ENCODE measurements around the gene S100A1.

S100A1 gene

GRCh38 chr1:153655333-153655732 is 27.1 kb downstream of the S100A1 start:
- Histone ChIP-seq H3K4me2 (ENCODE audit: low read depth, low read length, poor library complexity, severe bottlenecking) (no peak overlapping the region), H3K9me3 (ENCODE audit: insufficient read depth, low read depth, low read length) (no peaks in the 10 kb centered on the region), H3K9me2 (replicated peaks; ENCODE audit: low read depth, low read length) (no peaks in the 10 kb centered on the region), H3K9ac (ENCODE audit: low read depth, low read length, poor library complexity, severe bottlenecking) (no peak overlapping the region), H3K4me3 (ENCODE audit: low read length, poor library complexity, severe bottlenecking) (no peak overlapping the region), H3K27me3 (ENCODE audit: insufficient read depth, low read length, poor library complexity, severe bottlenecking) (no peaks in the 10 kb centered on the region), H3K79me2 (ENCODE audit: insufficient read depth, low read length) (peaks cover 12% of the 10 kb centered on the region), H3F3A (ENCODE audit: low read depth) (no peaks in the 10 kb centered on the region), H3K4me1 (ENCODE audit: insufficient read depth, low read length, poor library complexity, severe bottlenecking) (no peaks in the 10 kb centered on the region), H3K36me3 (ENCODE audit: insufficient read depth, low read length) (no peaks in the 10 kb centered on the region), H2AFZ (ENCODE audit: low read length) (no peak overlapping the region), H4K20me1 (ENCODE audit: insufficient read depth, low read length, poor library complexity, severe bottlenecking) (peaks cover 7% of the 10 kb centered on the region)
- TF ChIP-seq CTCF (conservative IDR thresholded peaks at IDR 0.05; ENCODE audit: low read length) (no peak), EZH2phosphoT487 (IDR thresholded peaks at IDR 0.05; ENCODE audit: borderline replicate concordance) (no peak)

- no peaks in the 10 kb centered on the region for H3K27me3 ChIP-seq (ENCODE audit: insufficient read depth, low read length, poor library complexity, severe bottlenecking)
- H3K4me2 ChIP-seq (ENCODE audit: low read depth, low read length, poor library complexity, severe bottlenecking) = peak within 1 kb of the TSS; percentile 95
- H4K20me1 ChIP-seq (ENCODE audit: insufficient read depth, low read length, poor library complexity, severe bottlenecking) = peaks cover 31% of the 10 kb centered on the region
- H3K9ac ChIP-seq (ENCODE audit: low read depth, low read length, poor library complexity, severe bottlenecking) = peak within 1 kb of the TSS; percentile 75
- peaks cover 35% of the 10 kb centered on the region for H3K79me2 ChIP-seq (ENCODE audit: insufficient read depth, low read length)
- peak within 1 kb of the TSS; percentile 95 for H2AFZ ChIP-seq (ENCODE audit: low read length)
- no peaks in the 10 kb centered on the region for H3K9me3 ChIP-seq (ENCODE audit: insufficient read depth, low read depth, low read length)
- peaks cover 23% of the 10 kb centered on the region for H3F3A ChIP-seq (ENCODE audit: low read depth)
- H3K4me1 ChIP-seq (ENCODE audit: insufficient read depth, low read length, poor library complexity, severe bottlenecking) = no peaks in the 10 kb centered on the region
- peak within 1 kb of the TSS; percentile 88 for H3K4me3 ChIP-seq (ENCODE audit: low read length, poor library complexity, severe bottlenecking)
- TF ChIP-seq EZH2phosphoT487 (IDR thresholded peaks at IDR 0.05; ENCODE audit: borderline replicate concordance) = no peak
- TF ChIP-seq CTCF (conservative IDR thresholded peaks at IDR 0.05; ENCODE audit: low read length) = no peak
- H3K9me2 ChIP-seq (replicated peaks; ENCODE audit: low read depth, low read length) = no peaks in the 10 kb centered on the region
- peaks cover 28% of the 10 kb centered on the region for H3K36me3 ChIP-seq (ENCODE audit: insufficient read depth, low read length)
Observed at GRCh38 chr1:153658400-153659174, 30.4 kb downstream of the S100A1 start, which contains the start of gene SNAPIN. TSS of gene SNAPIN (plus strand) at chr1:153658703. CDS start at chr1:153658744, 41 bp downstream.

- TF ChIP-seq EZH2phosphoT487 (IDR thresholded peaks at IDR 0.05; ENCODE audit: borderline replicate concordance) (no peak), CTCF (conservative IDR thresholded peaks at IDR 0.05; ENCODE audit: low read length) (no peak)
- no peaks in the 10 kb centered on the region for H3K9me3 ChIP-seq (ENCODE audit: insufficient read depth, low read depth, low read length)
- no peaks in the 10 kb centered on the region for H3K27me3 ChIP-seq (ENCODE audit: insufficient read depth, low read length, poor library complexity, severe bottlenecking)
- H3K4me3 ChIP-seq (ENCODE audit: low read length, poor library complexity, severe bottlenecking) = peak overlapping the region; percentile 88
- H3K9ac ChIP-seq (ENCODE audit: low read depth, low read length, poor library complexity, severe bottlenecking) = peak overlapping the region; percentile 75
- H3K79me2 ChIP-seq (ENCODE audit: insufficient read depth, low read length) = peaks cover 39% of the 10 kb centered on the region
- H3F3A ChIP-seq (ENCODE audit: low read depth) = peaks cover 24% of the 10 kb centered on the region
- peak overlapping the region; percentile 95 for H2AFZ ChIP-seq (ENCODE audit: low read length)
- H3K36me3 ChIP-seq (ENCODE audit: insufficient read depth, low read length) = peaks cover 33% of the 10 kb centered on the region
- H4K20me1 ChIP-seq (ENCODE audit: insufficient read depth, low read length, poor library complexity, severe bottlenecking) = peaks cover 36% of the 10 kb centered on the region
- no peaks in the 10 kb centered on the region for H3K9me2 ChIP-seq (replicated peaks; ENCODE audit: low read depth, low read length)
- H3K4me1 ChIP-seq (ENCODE audit: insufficient read depth, low read length, poor library complexity, severe bottlenecking) = no peaks in the 10 kb centered on the region
- H3K4me2 ChIP-seq (ENCODE audit: low read depth, low read length, poor library complexity, severe bottlenecking) = peak overlapping the region; percentile 95
Observed at GRCh38 chr1:153659175-153659534, 30.9 kb downstream of the S100A1 start.

Data from Loucy (cell line).